SHP77 treated with DMSO at 0.1 percent for 48 hours (cell line): ENCODE results near the gene NEFH.
"Not testable (repeated sequence)": the region's sequence is repeated elsewhere in the genome, so short reads cannot be mapped to it uniquely, and the experiment has no call there.

Source experiments
- DNase-seq: peaks from one replicate; lab custom pipeline; 2025; lab: John Stamatoyannopoulos, UW

Gene NEFH

GRCh38 chr22:29464581-29464980 is 15.4 kb upstream of the NEFH start:
- no peak for DNase-seq

DNA sequence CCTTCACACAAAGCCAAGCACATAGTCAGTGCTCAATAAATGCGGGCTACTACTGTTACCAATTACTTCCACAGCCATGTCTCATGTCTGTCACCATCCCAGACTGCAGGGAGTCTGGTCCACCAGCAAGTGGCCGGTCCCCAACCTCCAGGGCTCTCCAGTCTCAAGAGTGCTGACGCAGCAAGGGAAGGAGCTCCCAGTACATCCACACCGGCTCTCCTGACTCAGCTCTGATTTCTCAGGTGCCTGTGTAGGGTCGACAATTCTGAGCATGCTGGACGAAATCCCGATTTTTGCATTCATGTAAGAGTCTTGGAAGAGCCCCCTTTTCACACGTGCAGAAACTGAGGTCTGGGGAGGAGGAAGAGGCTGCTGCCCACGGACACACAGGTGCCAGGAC is 10.3 kb upstream of the NEFH start:
- DNase-seq, result no peak

DNA sequence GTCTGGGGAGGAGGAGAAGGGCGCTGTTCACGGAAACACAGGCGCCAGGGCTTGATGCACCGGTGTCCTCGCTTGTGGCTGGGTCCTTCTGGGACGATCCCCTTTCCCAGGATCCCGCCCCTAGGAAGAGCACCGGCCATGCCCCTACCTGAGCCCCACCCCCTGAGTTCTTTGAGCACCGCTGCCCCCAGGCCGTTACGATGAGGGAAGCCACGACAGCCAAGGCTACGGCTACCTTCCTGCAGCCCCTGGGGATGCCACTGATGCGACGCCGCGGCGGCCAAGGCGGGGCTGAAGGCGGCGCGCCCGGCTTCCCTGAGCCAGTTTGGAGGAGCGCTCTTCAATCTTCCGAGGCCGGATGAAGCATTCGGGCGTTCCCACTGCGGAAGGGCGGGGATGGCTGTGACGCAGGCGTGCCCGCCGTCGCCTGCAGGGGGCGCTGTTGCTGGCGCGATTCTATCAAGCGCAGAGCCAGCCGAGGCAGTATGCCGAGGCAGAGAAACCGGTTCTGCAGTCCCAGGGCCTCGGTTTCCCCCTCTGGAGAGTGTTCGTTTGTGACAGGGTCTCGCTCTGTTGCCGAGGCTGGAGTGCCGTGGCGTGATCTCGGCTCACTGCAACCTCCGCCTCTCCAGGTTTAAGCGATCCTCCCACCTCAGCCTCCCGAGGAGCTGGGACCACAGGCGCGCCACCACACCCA is 9.7 kb upstream of the NEFH start:
- DNase-seq, result no peak

DNA sequence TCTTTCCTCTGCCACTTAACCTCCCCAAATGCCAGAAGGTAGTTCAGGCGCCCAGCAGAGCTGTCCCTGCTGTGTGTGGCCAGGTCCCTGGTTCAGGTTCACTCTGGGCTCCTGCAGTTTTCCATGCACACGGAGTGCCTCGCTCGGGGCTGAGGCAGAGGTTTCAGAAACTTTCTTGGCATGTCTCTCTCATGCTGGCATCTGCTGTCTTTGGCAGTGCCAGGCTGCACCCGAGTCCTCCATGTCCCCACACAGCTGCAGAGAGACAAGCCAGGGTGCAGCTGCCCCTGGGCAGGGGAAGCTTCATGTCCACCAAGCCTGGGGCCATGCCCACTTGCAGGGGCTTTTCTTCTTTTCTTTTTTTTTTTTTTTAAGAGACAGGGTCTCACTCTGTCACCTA is 7.0 kb upstream of the NEFH start:
- no peak for DNase-seq

GRCh38 chr22:29475550-29475949 is 4.5 kb upstream of the NEFH start:
- no peak for DNase-seq

DNA sequence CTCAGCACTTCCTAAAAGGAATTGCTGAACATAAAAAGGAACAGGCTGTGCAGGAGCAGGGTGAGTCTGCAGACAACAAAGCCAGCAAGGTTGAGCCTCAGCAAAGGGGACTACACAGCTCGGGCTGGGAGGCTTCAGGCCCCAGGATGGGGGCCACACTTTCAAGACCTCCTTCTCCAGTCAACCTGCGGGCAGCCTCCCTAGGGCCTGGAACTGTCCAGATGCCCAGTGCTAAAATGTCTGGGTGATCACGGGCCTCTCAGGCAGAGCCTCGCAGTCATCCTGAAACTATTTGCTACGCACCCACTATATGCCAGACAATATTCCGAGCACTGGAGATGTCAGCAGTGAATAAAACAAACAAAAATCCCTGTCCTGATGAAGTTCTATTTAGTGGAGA is 3.9 kb upstream of the NEFH start:
- DNase-seq, result no peak

DNA sequence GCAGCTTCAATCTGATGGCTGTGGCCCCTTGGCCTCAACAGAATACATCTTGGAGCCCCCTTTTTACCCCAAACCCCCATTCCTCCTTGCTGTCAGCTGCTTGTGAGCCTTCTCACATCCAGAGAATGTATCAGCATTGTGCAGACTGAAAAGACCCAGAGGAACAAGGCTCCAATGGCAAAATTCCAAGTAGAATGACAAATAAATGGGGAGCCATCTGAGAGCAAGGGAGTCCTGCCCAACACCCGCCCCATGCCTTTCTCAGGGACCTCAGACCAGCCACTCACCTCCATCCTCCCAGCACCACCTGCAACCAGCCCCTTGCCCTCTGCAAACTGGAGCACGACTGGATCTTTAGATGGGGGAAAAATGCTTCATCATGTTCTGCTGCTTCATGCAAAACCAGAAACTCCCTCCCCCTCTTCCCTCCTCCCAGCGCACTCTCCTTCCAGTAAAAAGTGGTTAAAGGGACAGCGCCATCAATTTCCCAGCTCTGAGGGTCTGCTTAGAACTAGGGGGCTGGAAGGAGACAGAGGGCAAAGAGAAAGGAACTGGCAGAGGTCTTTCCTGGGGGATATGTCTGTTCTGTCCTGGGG is 2.2 kb upstream of the NEFH start:
- peak; percentile 39 for DNase-seq

GRCh38 chr22:29478326-29479276 is 1.4 kb upstream of the NEFH start:
- DNase-seq, result no peak

DNA sequence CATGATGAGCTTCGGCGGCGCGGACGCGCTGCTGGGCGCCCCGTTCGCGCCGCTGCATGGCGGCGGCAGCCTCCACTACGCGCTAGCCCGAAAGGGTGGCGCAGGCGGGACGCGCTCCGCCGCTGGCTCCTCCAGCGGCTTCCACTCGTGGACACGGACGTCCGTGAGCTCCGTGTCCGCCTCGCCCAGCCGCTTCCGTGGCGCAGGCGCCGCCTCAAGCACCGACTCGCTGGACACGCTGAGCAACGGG is 169 bp downstream of the NEFH start:
- DNase-seq, result no peak

DNA sequence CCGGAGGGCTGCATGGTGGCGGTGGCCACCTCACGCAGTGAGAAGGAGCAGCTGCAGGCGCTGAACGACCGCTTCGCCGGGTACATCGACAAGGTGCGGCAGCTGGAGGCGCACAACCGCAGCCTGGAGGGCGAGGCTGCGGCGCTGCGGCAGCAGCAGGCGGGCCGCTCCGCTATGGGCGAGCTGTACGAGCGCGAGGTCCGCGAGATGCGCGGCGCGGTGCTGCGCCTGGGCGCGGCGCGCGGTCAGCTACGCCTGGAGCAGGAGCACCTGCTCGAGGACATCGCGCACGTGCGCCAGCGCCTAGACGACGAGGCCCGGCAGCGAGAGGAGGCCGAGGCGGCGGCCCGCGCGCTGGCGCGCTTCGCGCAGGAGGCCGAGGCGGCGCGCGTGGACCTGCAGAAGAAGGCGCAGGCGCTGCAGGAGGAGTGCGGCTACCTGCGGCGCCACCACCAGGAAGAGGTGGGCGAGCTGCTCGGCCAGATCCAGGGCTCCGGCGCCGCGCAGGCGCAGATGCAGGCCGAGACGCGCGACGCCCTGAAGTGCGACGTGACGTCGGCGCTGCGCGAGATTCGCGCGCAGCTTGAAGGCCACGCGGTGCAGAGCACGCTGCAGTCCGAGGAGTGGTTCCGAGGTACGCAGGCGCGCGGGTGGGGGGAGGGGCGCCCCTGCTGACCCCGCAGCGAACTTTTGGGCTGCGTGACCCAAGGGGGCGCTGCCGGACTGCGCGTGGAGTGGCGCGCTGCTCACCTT is 670 bp downstream of the NEFH start:
- DNase-seq, result no peak

GRCh38 chr22:29481265-29482000 is 1.4 kb downstream of the NEFH start:
- no peak for DNase-seq

DNA sequence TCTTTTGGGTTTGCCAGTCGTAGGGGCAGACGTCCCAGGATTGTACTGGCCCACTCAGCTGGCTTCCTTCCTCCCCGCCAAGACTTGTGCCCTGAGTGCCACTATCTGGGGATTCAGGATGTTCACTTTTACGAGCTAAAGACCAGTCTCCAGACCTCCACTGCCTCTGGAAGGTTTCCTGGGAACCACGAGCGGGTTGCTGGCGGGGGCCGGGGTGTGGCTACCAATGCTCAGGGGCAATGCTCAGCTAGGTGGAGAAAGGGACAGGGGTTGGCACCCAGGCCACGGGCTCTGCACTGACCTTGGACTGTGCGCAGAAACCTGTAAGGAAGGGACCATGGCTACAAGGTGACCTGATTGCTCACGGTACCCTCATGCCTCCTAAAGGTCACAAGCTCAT is 2.2 kb downstream of the NEFH start:
- DNase-seq, result no peak

DNA sequence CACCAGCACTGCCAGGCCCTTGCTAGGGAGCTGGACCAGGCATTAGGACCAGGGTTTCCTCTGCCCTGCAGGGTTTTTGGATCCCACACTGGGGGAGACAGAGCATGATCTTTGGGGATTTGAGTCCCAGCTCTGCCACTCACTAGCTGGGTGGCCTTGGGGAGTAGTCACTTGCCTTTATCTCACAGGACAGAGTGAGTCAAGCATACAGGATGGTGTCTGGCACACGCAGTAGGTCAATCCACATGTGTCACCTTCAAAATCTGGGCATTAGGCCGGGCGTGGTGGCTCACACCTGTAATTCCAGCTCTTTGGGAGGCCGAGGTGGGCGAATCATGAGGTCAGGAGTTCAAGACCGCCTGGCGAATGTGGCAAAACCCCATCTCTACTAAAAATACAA is 2.7 kb downstream of the NEFH start:
- no peak for DNase-seq

- DNase-seq, result no peak
Measured at GRCh38 chr22:29483254-29483653, 3.2 kb downstream of the NEFH start.

GRCh38 chr22:29484642-29485041 is 4.6 kb downstream of the NEFH start:
- DNase-seq, result no peak

DNA sequence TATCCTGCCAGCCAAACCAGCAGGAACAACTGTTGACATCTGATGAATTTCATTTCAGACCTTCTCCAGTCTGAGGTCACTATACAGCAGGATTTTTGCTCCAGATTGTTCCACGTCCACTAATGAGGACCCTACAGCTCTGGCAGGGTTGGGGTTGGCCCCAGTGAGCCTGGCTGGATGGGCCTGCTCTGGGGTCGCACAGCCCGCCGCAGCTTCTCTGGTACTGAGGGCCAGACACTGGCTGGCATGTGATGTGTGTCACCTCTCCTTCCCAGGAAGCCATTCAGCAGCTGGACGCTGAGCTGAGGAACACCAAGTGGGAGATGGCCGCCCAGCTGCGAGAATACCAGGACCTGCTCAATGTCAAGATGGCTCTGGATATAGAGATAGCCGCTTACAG is 5.4 kb downstream of the NEFH start:
- no peak for DNase-seq

GRCh38 chr22:29487426-29487986 is 7.5 kb downstream of the NEFH start:
- DNase-seq, result no peak

- not testable (repeated sequence) for DNase-seq
Measured at GRCh38 chr22:29489127-29489780, 9.2 kb downstream of the NEFH start.

DNA sequence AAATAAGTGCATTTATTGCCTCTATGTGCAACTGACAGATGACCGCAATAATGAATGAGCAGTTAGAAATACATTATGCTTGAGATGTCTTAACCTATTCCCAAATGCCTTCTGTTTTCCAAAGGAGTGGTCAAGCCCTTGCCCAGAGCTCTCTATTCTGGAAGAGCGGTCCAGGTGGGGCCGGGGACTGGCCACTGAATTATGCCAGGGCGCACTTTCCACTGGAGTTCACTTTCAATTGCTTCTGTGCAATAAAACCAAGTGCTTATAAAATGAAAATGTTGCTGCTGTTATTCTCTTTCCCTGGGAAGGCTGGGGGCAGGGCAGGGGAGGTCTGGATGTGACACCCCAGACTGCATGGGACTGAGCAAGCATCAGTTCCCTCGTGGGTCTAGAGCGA is 11.0 kb downstream of the NEFH start:
- no peak for DNase-seq

GRCh38 chr22:29493636-29494035 is 13.6 kb downstream of the NEFH start:
- no peak for DNase-seq

DNA sequence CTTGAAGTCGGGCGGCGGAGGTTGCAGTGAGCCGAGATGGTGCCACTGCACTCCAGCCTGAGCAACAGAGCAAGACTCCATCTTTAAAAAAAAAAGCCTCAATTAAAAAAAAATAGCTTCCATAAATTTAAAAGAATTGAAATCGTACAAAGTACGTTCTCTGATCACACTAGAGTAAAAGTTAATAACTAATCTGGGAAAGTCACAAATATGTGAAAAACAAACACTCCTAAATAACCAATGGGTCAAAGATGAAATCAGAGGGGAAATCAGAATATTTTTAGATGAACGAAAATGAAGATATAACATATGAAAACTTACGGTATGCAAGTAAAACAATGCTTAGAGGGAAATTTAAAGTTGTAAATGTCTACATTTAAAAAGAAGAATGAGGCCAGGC is 19.8 kb downstream of the NEFH start:
- no peak for DNase-seq
